ENCODE results near the gene MEF2B. TPM values are rescaled to one million over a fixed set of nuclear protein-coding genes. Genes with fewer than 3 reads are reported as not detected.

The MEF2B gene
- not detected in 2 replicates for total RNA-seq

GRCh38 chr19:19170053-19170872, at the start of gene MEF2B:
MEF2B (minus strand) TSS chr19:19170263; CDS start chr19:19150735, 19,528 bp downstream.
- no peak for TF ChIP-seq CTCF (conservative IDR thresholded peaks at IDR 0.05; ENCODE audit: low read depth, low read length)
- DNase-seq (ENCODE audit: low read depth) = no peak
- H3K4me3 ChIP-seq (ENCODE audit: low read depth, low read length) = peak within 1 kb of the TSS; percentile 19

GRCh38 chr19:19218911-19219310, 48.8 kb upstream of the MEF2B start:
- no peak overlapping the region for H3K4me3 ChIP-seq (ENCODE audit: low read depth, low read length)
- no peak for TF ChIP-seq CTCF (conservative IDR thresholded peaks at IDR 0.05; ENCODE audit: low read depth, low read length)
- DNase-seq (ENCODE audit: low read depth) = no peak

- DNase-seq (ENCODE audit: low read depth) = no peak
- TF ChIP-seq CTCF (conservative IDR thresholded peaks at IDR 0.05; ENCODE audit: low read depth, low read length) = peak; percentile 29
- H3K4me3 ChIP-seq (ENCODE audit: low read depth, low read length) = no peak overlapping the region
Observed at GRCh38 chr19:19217099-19217498, 47.0 kb upstream of the MEF2B start.

GRCh38 chr19:19215792-19216191, 45.7 kb upstream of the MEF2B start:
- H3K4me3 ChIP-seq (ENCODE audit: low read depth, low read length) = no peak overlapping the region
- no peak for DNase-seq (ENCODE audit: low read depth)
- TF ChIP-seq CTCF (conservative IDR thresholded peaks at IDR 0.05; ENCODE audit: low read depth, low read length) = no peak

GRCh38 chr19:19214892-19215291, 44.8 kb upstream of the MEF2B start:
- TF ChIP-seq CTCF (conservative IDR thresholded peaks at IDR 0.05; ENCODE audit: low read depth, low read length) = no peak
- no peak for DNase-seq (ENCODE audit: low read depth)
- H3K4me3 ChIP-seq (ENCODE audit: low read depth, low read length) = no peak overlapping the region

- H3K4me3 ChIP-seq (ENCODE audit: low read depth, low read length) = no peak overlapping the region
Observed at GRCh38 chr19:19214159-19214490, 44.1 kb upstream of the MEF2B start.

More at GRCh38 chr19:19214159-19214490, 44.1 kb upstream of the MEF2B start:
- TF ChIP-seq CTCF (conservative IDR thresholded peaks at IDR 0.05; ENCODE audit: low read depth, low read length) = no peak
- DNase-seq (ENCODE audit: low read depth) = no peak
